Activated T-cell treated with anti-CD3 and anti-CD28 coated beads, Interleukin-2, amount 50 U/mL, for 1 hour (primary cell): ENCODE measurements around the gene CHST11.

Experiments used
- DNase-seq: peaks from one replicate; pipeline ENCODE4 v3.0.0-alpha.2; 2020

Gene CHST11

GRCh38 chr12:104588921-104589590 is 132.3 kb downstream of the CHST11 start:
- DNase-seq: no peak

DNA sequence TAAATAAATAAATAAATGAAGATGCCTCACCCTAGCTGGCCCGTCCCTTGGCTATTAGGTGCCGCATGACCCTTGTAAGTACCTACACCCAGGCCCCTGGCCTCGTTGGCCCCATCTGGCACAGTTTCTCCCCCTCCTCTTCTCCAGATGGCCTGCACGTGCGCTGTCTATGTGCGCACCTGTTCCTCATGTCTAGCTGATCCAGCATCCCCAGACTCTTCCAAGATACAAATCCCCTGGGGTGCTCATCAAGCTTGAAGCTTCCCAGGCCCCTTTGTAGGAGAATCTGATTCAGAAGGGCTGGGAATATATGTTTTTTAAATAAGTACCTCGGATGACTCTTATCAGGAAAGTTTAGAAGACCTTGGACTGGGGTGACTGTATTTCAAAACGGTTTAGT is 133.3 kb downstream of the CHST11 start:
- DNase-seq: no peak

GRCh38 chr12:104591257-104591885 is 134.6 kb downstream of the CHST11 start:
- DNase-seq: no peak

DNA sequence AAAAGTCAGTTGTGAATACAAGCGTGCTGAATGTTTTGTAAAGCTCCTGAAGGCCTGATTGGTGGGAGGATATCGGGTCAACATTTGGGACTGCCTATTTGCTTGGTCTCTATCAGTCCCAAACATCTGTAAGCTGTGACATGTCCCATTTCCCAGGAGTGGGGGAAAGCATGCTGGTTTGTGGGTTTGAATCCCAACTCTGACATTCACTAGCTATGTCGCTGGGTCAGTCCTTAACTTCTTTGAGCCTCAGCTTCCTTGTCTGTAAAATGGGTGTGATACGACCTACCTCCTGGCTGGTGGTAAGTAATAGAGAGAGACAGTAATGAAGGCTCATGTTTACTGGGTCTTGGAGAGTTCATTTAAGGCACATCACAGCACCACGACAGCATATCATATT is 136.7 kb downstream of the CHST11 start:
- no peak for DNase-seq

DNA sequence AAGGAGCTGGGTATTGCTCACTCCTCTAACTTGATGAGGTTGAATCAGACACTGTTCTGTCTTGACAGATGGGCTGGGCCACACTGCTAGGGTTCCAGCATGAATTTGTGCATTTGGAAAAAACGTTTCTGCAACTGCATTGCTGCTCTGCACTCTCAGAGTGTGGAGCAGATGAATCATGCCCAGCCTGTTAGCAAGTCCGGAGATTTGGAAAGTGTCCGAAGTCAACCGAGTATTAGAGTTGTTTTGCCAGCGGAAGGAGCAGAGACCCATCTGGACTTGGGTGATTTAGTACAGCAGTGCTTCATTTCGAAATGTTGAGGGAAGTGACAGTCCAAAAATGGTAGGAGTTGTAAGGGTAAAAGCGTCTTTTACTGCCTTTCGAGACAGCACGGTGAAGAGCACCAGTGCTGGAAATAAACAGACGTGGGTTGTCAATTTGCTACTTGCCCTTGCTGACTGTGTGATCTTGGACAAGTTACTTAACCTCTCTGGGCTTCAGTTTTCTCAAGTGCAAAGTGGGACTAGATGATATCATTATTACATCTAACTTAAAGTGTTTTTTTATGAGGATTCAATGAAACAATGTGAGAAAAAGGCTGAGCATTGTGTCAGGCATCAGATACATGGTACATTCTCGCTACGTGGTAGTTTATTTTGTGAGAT is 139.5 kb downstream of the CHST11 start:
- no peak for DNase-seq

DNA sequence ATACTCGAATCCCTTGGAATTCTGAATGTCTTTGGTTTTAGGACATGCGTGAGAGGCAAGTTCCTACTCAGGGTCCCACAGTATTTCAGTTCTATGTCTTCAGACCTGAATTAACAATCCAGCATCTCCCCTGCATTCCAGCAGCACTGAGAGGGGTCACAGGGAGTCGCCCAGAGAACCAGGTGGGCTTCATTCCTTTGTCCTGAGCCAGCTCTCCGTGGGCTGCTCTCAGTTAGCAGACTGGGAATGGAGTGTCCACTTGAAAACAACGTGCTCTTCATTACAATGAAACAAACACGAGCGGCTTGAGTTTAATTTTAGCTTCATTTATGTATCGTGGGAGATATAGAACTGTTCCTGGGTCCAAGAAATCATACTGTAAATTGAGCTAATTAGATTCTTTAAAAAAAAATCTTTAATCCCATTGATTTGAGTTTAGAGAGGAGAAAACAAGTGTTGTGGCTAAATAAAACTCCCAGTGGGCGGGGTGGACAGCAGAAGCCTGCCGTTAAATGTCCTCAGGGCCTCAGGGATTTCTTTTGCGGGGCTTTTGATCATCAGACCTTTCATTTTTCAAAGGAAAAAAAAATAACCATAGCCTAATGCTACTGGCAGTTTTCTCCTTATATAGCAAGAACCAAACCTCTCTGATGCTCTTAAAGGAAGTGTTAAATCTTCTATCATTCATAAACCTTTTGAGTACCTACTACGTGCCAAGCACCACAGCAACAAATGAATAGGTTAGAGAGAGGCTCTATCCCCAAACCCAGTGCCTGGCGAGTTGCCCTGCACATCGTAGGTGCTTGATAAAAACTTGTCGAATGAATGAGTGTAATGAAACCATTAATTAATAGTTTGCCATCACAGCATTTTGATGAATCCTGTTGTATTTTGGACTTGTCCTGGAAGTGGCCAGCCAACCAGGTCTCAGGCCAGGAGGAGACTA is 140.4 kb downstream of the CHST11 start:
- DNase-seq: no peak

DNA sequence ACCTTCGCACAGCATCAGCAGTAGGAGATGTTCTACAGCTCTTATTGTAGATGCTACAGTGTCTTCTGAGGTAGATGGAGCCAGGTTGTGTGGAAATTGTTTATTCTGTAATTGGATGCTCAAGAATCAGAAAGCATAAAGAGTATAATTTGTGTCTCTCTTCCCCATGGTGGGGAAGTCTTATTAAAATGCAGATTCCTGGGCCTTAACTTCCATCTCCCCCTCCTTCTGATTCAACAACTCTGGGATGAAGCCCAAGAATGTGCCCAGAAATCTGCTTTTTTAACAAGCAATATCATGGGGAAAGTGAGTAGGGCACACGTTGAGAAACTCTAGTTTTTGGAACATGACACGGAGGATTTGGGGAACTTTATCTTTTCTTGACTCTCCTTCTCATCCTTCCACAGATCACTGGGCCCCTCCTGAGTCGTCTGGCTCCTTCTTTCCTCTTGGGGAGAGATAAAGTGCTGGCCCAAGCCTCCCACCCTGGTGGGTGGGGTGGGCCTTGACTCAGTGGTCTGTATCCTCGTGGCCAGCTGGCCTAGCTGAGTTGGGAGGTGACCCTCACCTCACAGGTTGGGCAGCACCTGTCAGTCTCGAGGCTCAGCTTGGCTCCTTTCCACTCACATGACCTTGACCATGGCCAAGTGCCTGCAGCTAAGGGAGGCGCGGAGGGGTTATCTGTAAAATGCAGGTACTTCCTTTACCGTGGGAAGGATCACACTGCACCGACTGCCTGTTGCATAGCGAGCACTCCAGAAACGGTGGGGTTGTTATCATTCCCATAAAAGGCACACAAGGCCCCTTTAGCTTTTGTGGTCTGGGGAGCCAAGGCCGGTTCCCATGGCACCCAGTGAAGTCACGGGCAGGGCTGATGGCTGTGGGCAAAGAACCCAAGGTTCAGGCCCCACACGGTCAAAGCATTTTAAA is 141.9 kb downstream of the CHST11 start:
- DNase-seq: no peak

- DNase-seq: no peak
Measured at GRCh38 chr12:104599272-104600035, 142.7 kb downstream of the CHST11 start.

- DNase-seq: no peak
Measured at GRCh38 chr12:104600036-104600712, 143.4 kb downstream of the CHST11 start.

DNA sequence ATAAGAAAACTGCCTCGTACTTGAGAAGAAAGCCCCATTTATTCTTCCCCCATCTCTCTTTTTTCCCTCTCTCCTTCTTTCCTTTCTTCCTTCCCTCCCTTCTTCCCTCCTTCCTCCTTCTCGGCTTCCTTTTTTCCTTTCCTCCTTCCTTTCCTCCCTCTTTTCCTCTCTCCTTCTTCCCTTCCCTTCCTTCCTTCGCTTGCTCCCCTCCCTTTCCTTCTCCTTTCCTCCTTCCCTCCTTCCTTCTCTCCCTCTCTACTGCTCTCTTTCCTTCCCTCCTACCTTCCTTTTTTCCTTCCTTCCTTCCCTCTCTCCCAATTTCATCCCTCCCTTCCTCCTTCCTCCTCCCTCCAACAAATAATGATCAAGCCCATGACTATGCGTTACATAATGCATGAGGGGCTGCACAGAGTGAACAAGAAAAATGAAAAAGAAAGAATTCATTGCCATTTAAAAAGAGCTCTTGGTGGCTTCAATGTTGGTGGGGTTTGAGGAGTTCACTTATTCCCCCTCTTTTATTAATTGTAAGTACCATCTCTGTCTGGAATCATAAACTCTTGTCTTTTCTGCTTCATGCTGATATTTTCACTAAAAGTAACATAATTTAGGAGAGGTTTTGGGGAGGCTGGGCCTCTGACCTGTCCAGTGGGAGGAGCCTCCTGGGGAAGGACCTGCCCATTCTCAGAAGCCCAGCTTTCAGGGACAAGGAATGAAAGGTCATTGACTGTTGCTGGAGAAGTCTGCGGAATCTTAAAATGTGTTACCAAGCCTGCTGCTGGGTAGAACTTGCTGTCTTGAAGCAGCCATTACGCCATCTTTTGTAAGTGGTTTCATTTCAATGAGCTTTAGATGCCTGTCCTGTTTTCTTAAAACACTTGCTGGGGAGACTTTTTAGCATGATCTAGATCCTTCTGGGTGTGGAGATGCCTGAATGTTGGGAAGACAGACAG is 144.3 kb downstream of the CHST11 start:
- DNase-seq: no peak

GRCh38 chr12:104602406-104602805 is 145.7 kb downstream of the CHST11 start:
- no peak for DNase-seq

GRCh38 chr12:104602896-104603295 is 146.1 kb downstream of the CHST11 start:
- DNase-seq: no peak

DNA sequence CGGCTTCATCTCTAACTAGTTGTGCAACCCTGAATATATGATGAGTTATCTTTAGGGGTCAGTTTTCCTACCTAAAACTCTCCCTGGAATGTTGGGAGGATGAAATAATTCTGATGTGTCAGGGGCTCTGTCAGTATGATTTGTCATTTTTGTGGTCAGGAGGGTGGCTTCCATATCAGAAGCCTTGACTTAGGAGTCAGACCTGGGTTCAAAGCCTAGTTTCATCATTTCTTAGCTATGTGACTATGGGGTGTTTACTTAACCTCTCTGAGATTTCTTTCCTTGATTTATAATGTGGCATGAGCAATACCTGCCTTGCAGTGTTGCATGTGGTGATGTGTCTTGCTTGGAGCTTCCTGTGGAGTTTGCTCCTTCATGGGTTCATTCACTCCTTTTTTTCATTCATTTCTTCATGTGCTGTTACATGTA is 146.8 kb downstream of the CHST11 start:
- no peak for DNase-seq

- DNase-seq: peak; percentile 29
Measured at GRCh38 chr12:104604070-104604994, 147.6 kb downstream of the CHST11 start.

- DNase-seq: no peak
Measured at GRCh38 chr12:104604995-104605675, 148.4 kb downstream of the CHST11 start.

DNA sequence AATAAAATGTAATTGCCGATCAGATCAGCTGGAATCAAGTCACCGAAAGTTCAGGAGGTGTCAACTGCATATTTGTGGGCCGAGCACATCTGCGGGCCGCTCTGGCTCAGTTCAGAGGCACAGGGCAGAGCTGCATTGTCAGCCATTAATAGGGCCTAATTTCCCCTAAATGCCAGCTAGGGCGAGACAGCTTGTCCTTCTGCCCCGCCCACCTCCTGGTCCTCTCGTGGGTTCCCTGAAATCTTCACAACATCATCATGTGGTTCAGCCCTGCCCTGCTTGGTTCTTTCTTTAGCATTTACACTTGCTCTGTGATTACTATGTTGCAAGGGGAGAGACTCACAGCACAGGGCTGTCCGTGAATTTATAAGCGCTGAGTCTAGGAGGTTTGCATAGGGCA is 148.9 kb downstream of the CHST11 start:
- DNase-seq: no peak

DNA sequence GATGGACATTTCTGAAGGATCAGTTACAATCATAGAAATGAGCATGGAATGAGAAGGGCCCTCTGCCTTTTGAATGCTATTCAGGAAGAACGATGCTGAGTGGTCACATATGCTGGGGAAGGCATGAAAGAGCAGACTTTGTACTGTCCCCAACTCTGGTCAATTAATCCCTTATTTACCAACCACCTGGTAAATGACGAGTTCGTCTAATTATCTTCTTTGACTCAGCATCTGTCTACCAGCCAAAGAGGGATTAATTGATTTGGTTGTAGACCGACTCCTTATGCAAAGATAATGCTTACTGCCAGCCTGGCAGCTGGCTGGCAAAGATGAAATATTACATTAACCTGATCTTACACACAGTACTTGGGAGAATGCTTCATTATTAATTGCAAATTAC is 152.2 kb downstream of the CHST11 start:
- no peak for DNase-seq

GRCh38 chr12:104609445-104609844 is 152.7 kb downstream of the CHST11 start:
- no peak for DNase-seq
